Ovary (tissue), 9 donors: ENCODE measurements around the gene GRK5. TPM values are rescaled to one million over a fixed set of nuclear protein-coding genes. Genes with fewer than 3 reads are reported as not detected.

Source experiments
- DNase-seq, 5 donors: peaks; one replicate each; pipeline ENCODE4 v3.0.0-alpha.2; 2019 to 2020
- H3K27ac ChIP-seq, 2 donors: fragments of 200-600 bp; one replicate each; pipeline versions ENCODE4 v1.5.1 to v1.8.0; 2019 to 2022
- H3K27me3 ChIP-seq: fragments of 200-600 bp; one replicate; pipeline ENCODE4 v1.8.0; 2022
- H3K36me3 ChIP-seq: fragments of 200-600 bp; sonication (generic); one replicate; pipeline ENCODE4 v1.5.1; 2019
- H3K4me1 ChIP-seq: one replicate; pipeline ENCODE4 v1.8.1; 2013; ENCODE audit warnings: mild to moderate bottlenecking, moderate library complexity; ENCODE audit not compliant: insufficient read depth
- H3K4me3 ChIP-seq: fragments of 200-600 bp; sonication (generic); one replicate; pipeline ENCODE4 v1.5.1; 2017
- H3K9me3 ChIP-seq, 2 donors: fragments of 200-600 bp in 1 of 2; sonication (generic) in 1 of 2; one replicate each; pipeline versions ENCODE4 v1.5.1 to v1.8.1; 2013 to 2019; ENCODE audit warnings: mild to moderate bottlenecking in 1 of 2, moderate library complexity in 1 of 2
- EP300 ChIP-seq: sonication (generic); formaldehyde crosslinking; IDR thresholded peaks from one replicate; pipeline ENCODE4 v1.6.1; 2017; ENCODE audit warnings: antibody characterized with exemption
- POLR2A ChIP-seq: fragments of 450-650 bp; IDR thresholded peaks from one replicate; pipeline ENCODE4 v1.6.1; 2017; ENCODE audit warnings: antibody characterized with exemption, mild to moderate bottlenecking, moderate library complexity
- WGBS, 3 donors: extraction: QIAGEN DNeasy Blood & Tissue Kit in 1 of 3; methylation state at CpG; one replicate each; pipeline versions ENCODE4 v1.1.5 to v1.1.7; 2013 to 2017; 5-methylcytosine and 5-hydroxymethylcytosine counted together
- intact Hi-C, 4 donors: fragments of 100-400 bp; cut with DNase I; formaldehyde crosslinking; loops; one replicate each; pipeline versions ENCODE4 v1.11.0 to v1.15.1; 2022 to 2023
- polyA plus RNA-seq, 2 donors: library from polyadenylated mRNA; stranded (reverse); fragments of 200-250 nt in 1 of 2; fragments of 350-450 nt in 1 of 2; fragmentation: Illumina TruSeq in 1 of 2; extraction: RNeasy Lipid Tissue Mini Kit (QIAGEN cat#74804) in 1 of 2; gene quantifications; one replicate each; pipeline ENCODE4 v1.2.3, GENCODE V29; 2013 to 2014
- total RNA-seq, 7 donors: library from RNA; depleted of rRNA in 2 of 7; stranded (reverse); fragments of >200 nt in 2 of 7; fragmentation: NEBNext Ultra II Directional in 3 of 7; extraction: Animal tissue kit (Norgen Biotek cat#: 25700) in 3 of 7; gene quantifications; one replicate each; pipeline versions ENCODE4 v1.1.0 to v1.2.4, GENCODE V29; 2016 to 2023
- TF ChIP-seq, protein P1 (sequence below), 3 donors: fragments of 450-650 bp in 2 of 3; fragments of 200-600 bp in 1 of 3; IDR thresholded peaks; one replicate each; pipeline versions ENCODE4 v1.5.1 to v1.8.0; 2016 to 2022; ENCODE audit warnings: antibody characterized with exemption in 3 of 3, mild to moderate bottlenecking in 1 of 3
- donor health status: DM: no; HTN: no; CAD: no; lungs with moderate emphysema.
- donor health status: DM: no; HTN: no; CAD: no.
- donor health status: Bipolar disorder and iron deficiency.
- donor health status: DM: yes; HTN: yes; CAD: no.
- donor health status: DM: no; HTN: no; CAD: no.
- donor health status: DM: yes; HTN: yes; CAD: no.

The GRK5 gene
- total and polyA plus RNA-seq, 9 donors: 10.0 to 115 (median 38.2) TPM

DNA sequence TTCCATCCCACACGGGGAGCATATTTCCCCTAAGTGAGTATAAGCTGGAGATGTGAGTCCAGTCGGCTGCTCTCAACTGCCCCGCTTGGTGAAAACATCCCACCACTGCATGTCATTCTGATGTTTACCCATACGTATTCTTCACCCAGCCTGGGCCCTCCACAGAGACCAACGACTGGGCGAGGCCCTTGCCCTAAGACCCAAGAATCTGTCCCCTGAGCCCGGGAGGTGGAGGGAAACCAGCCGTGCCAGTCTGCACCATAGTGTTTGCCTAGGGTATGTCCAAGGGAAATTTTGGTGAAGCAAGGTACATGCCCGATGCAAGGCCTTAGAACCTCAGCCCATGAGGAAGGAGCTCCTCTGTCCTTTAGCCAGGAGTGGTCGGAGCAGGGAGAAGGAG, 267.2 kb downstream of the GRK5 start:
- TF ChIP-seq EP300 (no peak), POLR2A (no peak)
- TF ChIP-seq, protein P1, sequence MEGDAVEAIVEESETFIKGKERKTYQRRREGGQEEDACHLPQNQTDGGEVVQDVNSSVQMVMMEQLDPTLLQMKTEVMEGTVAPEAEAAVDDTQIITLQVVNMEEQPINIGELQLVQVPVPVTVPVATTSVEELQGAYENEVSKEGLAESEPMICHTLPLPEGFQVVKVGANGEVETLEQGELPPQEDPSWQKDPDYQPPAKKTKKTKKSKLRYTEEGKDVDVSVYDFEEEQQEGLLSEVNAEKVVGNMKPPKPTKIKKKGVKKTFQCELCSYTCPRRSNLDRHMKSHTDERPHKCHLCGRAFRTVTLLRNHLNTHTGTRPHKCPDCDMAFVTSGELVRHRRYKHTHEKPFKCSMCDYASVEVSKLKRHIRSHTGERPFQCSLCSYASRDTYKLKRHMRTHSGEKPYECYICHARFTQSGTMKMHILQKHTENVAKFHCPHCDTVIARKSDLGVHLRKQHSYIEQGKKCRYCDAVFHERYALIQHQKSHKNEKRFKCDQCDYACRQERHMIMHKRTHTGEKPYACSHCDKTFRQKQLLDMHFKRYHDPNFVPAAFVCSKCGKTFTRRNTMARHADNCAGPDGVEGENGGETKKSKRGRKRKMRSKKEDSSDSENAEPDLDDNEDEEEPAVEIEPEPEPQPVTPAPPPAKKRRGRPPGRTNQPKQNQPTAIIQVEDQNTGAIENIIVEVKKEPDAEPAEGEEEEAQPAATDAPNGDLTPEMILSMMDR (IDR thresholded peaks at IDR 0.05): no peak
- intact Hi-C loops: no loop called here
- 87 to 90% (median 87%) methylated on average over 10 of the region's 10 CpGs for WGBS, 3 donors
- Histone ChIP-seq H3K27ac (no peak overlapping the region), H3K4me3 (no peak overlapping the region), H3K4me1 (no peaks in the 10 kb centered on the region), H3K9me3 (no peaks in the 10 kb centered on the region), H3K36me3 (no peaks in the 10 kb centered on the region), H3K27me3 (no peaks in the 10 kb centered on the region)
- no peak for DNase-seq

DNA sequence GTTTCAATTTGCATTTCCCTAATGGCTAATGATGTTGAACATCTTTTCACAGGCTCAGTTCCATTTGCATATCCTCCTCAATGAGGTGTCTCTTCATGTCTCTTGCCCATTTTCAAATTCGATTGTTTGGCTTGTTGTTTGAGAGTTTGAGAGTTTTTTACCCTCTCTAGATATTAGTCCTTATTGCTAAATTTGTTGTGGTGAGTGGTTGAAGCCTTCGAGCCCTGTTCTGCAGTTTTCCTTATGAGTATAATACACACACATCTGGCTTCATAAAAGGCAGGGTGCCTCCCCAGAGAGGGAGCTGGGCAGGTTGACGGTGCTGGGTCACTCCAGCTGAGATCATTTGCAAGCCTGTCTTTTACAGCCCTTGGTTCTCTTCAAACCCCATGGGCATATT, 270.1 kb downstream of the GRK5 start:
- no peak for TF ChIP-seq EP300
- no peak for TF ChIP-seq POLR2A
- TF ChIP-seq, protein P1 (IDR thresholded peaks at IDR 0.05): no peak
- Histone ChIP-seq H3K4me1 (no peaks in the 10 kb centered on the region), H3K27ac (no peak overlapping the region), H3K36me3 (no peaks in the 10 kb centered on the region), H3K9me3 (no peaks in the 10 kb centered on the region), H3K4me3 (no peak overlapping the region), H3K27me3 (no peaks in the 10 kb centered on the region)
- DNase-seq: no peak
- WGBS, 3 donors: 77 to 80% (median 78%) methylated on average over 3 of the region's 3 CpGs
- intact Hi-C loops: no loop called here

DNA sequence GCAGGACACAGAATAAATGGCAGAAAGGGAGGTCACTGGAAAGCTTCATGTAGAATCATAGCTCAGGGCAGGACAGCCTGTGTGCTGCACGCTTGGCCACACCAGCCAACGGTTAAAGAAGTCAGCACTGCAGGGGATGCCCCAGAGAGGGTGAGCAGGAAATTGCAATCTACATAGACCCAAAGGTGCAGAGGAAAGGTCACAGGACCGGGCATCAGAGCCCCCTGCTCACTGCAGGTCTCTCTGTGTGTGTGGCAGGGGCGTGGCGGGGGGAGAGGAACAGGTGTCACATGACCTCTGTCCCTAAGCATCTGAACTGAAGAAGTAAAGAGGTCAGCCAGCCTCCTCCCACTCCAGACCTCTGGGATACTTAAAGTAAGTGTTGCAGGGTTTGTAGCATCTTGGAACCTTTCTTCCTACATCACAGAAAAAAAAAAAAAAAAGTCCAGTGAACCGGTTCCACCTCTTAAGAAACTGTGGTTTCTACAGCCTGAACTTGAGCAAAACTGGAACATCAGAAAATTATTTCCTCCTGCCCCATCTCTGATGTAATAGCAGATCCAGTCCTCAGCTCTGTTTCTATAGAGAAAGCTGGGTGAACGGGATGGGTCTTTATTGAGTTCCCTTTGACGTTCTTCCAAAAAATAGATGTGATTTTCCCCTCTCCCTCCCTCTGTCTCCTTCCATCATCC, 270.9 kb downstream of the GRK5 start:
- no peak overlapping the region for H3K4me3 ChIP-seq
- DNase-seq: no peak
- WGBS, 3 donors: 55 to 70% (median 62%) methylated on average over 8 of the region's 8 CpGs
- no peaks in the 10 kb centered on the region for H3K27me3 ChIP-seq
- H3K27ac ChIP-seq: no peak overlapping the region
- no peaks in the 10 kb centered on the region for H3K9me3 ChIP-seq
- TF ChIP-seq EP300 (no peak), POLR2A (no peak)
- TF ChIP-seq, protein P1 (IDR thresholded peaks at IDR 0.05): no peak
- intact Hi-C loops: no loop called here
- no peaks in the 10 kb centered on the region for H3K4me1 ChIP-seq
- H3K36me3 ChIP-seq: no peaks in the 10 kb centered on the region

DNA sequence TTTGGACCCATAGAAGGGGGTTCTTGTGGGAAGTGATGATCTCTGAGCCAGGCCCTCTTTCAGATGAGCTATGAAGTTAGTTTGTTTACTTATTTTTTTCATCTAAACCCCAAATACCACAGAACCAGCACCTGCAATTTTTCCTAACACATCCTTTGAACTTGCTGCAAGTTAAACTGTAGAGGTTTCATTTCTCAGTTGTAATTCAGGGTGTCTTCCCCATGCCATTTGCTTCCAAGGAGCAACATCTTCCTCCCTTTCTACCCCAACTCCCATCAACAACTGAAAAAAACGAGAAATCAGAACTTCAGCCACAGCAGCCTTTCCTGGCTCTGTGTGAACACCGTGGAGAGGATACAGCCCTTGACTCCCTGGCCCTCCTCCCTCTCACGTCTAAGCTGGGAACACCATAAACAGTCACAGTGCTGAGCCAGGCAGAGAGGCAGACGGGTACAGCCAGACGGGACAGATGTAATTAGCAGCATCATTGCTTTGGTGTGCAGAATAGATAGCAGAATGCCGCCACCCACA, 271.5 kb downstream of the GRK5 start:
- no peak for TF ChIP-seq EP300
- TF ChIP-seq, protein P1 (IDR thresholded peaks at IDR 0.05): no peak
- no peak for TF ChIP-seq POLR2A
- Histone ChIP-seq H3K27ac (no peak overlapping the region), H3K4me1 (no peaks in the 10 kb centered on the region), H3K9me3 (no peaks in the 10 kb centered on the region), H3K4me3 (no peak overlapping the region), H3K27me3 (no peaks in the 10 kb centered on the region), H3K36me3 (no peaks in the 10 kb centered on the region)
- no peak for DNase-seq
- WGBS, 3 donors: 9 to 17% (median 15%) methylated on average over 6 of the region's 6 CpGs
- intact Hi-C loops: no loop called here
